ENCODE measurements around the gene TEAD1.

The TEAD1 gene

DNA sequence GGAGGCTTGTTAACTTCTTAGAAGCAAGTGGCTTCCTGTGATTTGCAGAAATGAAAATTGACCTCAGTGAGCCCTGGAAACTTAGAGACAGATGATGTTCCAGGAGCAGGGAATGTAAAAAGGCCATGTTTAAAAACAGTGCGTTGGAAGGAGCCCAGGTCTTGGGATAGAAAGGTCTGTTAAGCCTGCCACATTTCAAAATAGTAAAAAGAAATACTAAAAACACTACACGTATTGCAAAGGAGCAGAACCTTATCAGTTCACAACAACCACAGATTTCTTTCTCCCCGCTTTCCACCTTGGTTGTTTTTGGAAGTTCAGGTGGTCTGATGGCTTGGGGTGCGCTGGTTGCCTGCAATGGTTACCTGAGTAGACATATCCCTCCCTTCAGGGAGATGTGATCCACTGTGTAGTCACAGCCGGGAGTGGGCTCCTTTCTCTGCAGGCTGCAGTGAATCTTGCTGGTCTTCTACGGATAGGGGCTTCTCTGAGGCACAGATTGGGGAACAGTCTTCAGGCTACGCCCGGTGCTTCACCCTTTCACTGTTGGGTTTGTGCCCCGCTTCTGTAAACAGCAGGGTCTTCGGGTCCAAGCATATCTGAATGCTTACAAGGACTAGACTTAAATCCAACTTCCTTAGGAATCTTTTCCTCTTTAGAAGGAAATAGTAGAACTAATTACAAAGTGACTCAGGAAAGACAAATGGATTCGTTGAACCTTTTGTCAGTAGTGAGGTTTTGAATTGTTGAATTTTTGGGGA, 1.9 kb downstream of the TEAD1 start:
- Histone ChIP-seq H3K36me3 (ENCODE audit: control insufficient read depth, low read length) (no peaks in the 10 kb centered on the region), H3K27me3 (ENCODE audit: control insufficient read depth, low read length) (peaks cover 16% of the 10 kb centered on the region), H3K9me2 (replicated peaks; ENCODE audit: control insufficient read depth, low read length) (no peaks in the 10 kb centered on the region), H3K4me3 (ENCODE audit: low read length) (no peak overlapping the region), H3K4me2 (ENCODE audit: low read length) (no peak overlapping the region), H4K20me1 (ENCODE audit: control insufficient read depth, insufficient read depth, low read depth, low read length) (no peaks in the 10 kb centered on the region), H3F3A (ENCODE audit: control insufficient read depth, insufficient read depth) (no peaks in the 10 kb centered on the region), H3K9me3 (ENCODE audit: control insufficient read depth, insufficient read depth, low read length) (no peaks in the 10 kb centered on the region), H3K27ac (ENCODE audit: low read depth, low read length) (no peak overlapping the region), H3K79me2 (ENCODE audit: control insufficient read depth, low read length) (no peaks in the 10 kb centered on the region), H3K4me1 (ENCODE audit: control insufficient read depth, low read length) (no peaks in the 10 kb centered on the region)
- TF ChIP-seq, protein P1, sequence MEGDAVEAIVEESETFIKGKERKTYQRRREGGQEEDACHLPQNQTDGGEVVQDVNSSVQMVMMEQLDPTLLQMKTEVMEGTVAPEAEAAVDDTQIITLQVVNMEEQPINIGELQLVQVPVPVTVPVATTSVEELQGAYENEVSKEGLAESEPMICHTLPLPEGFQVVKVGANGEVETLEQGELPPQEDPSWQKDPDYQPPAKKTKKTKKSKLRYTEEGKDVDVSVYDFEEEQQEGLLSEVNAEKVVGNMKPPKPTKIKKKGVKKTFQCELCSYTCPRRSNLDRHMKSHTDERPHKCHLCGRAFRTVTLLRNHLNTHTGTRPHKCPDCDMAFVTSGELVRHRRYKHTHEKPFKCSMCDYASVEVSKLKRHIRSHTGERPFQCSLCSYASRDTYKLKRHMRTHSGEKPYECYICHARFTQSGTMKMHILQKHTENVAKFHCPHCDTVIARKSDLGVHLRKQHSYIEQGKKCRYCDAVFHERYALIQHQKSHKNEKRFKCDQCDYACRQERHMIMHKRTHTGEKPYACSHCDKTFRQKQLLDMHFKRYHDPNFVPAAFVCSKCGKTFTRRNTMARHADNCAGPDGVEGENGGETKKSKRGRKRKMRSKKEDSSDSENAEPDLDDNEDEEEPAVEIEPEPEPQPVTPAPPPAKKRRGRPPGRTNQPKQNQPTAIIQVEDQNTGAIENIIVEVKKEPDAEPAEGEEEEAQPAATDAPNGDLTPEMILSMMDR (IDR thresholded peaks at IDR 0.05; ENCODE audit: low read depth, low read length, poor library complexity, severe bottlenecking) = no peak

DNA sequence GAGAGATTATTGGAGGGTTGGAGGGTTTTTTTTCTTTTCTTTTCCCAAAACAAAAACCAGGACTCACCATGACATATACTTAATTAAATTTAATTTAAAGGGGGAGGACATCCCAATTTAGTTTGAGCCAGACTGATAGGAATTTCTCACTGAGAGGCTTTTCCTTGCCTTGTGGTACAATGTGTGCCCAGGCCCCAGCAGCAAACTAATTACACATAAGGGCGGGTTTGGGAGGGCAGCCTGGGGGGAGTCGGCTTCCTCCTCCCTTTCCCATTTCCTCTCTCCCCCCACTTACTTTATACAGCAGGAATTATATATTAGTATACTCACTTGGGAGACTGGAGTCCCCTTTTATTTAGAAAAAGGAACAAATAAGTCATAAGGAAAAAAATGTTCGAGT, 2.9 kb downstream of the TEAD1 start:
- no peaks in the 10 kb centered on the region for H3K36me3 ChIP-seq (ENCODE audit: control insufficient read depth, low read length)
- no peaks in the 10 kb centered on the region for H3K79me2 ChIP-seq (ENCODE audit: control insufficient read depth, low read length)
- H3K4me1 ChIP-seq (ENCODE audit: control insufficient read depth, low read length) = no peaks in the 10 kb centered on the region
- no peak overlapping the region for H3K4me2 ChIP-seq (ENCODE audit: low read length)
- no peaks in the 10 kb centered on the region for H4K20me1 ChIP-seq (ENCODE audit: control insufficient read depth, insufficient read depth, low read depth, low read length)
- H3K9me3 ChIP-seq (ENCODE audit: control insufficient read depth, insufficient read depth, low read length) = no peaks in the 10 kb centered on the region
- peaks cover 16% of the 10 kb centered on the region for H3K27me3 ChIP-seq (ENCODE audit: control insufficient read depth, low read length)
- H3K9me2 ChIP-seq (replicated peaks; ENCODE audit: control insufficient read depth, low read length) = no peaks in the 10 kb centered on the region
- no peak overlapping the region for H3K27ac ChIP-seq (ENCODE audit: low read depth, low read length)
- H3F3A ChIP-seq (ENCODE audit: control insufficient read depth, insufficient read depth) = no peaks in the 10 kb centered on the region
- H3K4me3 ChIP-seq (ENCODE audit: low read length) = no peak overlapping the region
- no peak for TF ChIP-seq EZH2phosphoT487 (IDR thresholded peaks at IDR 0.05; ENCODE audit: borderline replicate concordance, low read length)
- TF ChIP-seq, protein P1 (IDR thresholded peaks at IDR 0.05; ENCODE audit: low read depth, low read length, poor library complexity, severe bottlenecking) = no peak

DNA sequence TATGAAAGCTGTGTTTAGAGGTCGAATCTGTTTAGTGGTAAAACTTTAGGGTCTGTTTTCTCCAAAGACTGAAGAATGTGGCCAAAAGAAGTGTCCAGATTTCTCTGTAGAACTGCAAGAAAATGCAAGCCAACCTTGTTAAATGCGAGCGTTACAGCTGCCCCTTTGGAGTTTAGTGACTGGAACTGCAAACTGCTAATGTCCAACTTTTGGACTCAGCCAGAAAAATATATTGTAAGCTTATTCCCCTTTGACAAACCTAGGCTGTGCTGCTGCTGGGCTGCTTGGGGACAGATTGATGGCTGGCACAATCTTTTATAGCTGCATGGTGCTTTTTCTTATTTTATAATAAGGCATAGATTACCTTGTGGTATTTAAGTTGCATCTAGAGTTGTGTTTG, 3.9 kb downstream of the TEAD1 start:
- peaks cover 16% of the 10 kb centered on the region for H3K27me3 ChIP-seq (ENCODE audit: control insufficient read depth, low read length)
- no peak overlapping the region for H3K27ac ChIP-seq (ENCODE audit: low read depth, low read length)
- no peak overlapping the region for H3K4me3 ChIP-seq (ENCODE audit: low read length)
- no peak for TF ChIP-seq EZH2phosphoT487 (IDR thresholded peaks at IDR 0.05; ENCODE audit: borderline replicate concordance, low read length)
- TF ChIP-seq, protein P1 (IDR thresholded peaks at IDR 0.05; ENCODE audit: low read depth, low read length, poor library complexity, severe bottlenecking) = no peak
- H3K9me2 ChIP-seq (replicated peaks; ENCODE audit: control insufficient read depth, low read length) = no peaks in the 10 kb centered on the region
- H4K20me1 ChIP-seq (ENCODE audit: control insufficient read depth, insufficient read depth, low read depth, low read length) = no peaks in the 10 kb centered on the region
- no peaks in the 10 kb centered on the region for H3K79me2 ChIP-seq (ENCODE audit: control insufficient read depth, low read length)
- no peaks in the 10 kb centered on the region for H3F3A ChIP-seq (ENCODE audit: control insufficient read depth, insufficient read depth)
- no peaks in the 10 kb centered on the region for H3K36me3 ChIP-seq (ENCODE audit: control insufficient read depth, low read length)
- H3K4me1 ChIP-seq (ENCODE audit: control insufficient read depth, low read length) = no peaks in the 10 kb centered on the region
- H3K4me2 ChIP-seq (ENCODE audit: low read length) = no peak overlapping the region
- no peaks in the 10 kb centered on the region for H3K9me3 ChIP-seq (ENCODE audit: control insufficient read depth, insufficient read depth, low read length)
